Hypothalamus (tissue), 51 donors: ENCODE results near the gene TLR9.
A peak's percentile ranks its signal among the peaks of the same experiment; 100 is the strongest.

Source experiments
- DNase-seq, 51 donors: peaks; one replicate each; lab custom pipeline; 2025; lab: John Stamatoyannopoulos, UW

The TLR9 gene

GRCh38 chr3:52221141-52221562, 4.3 kb downstream of the TLR9 start:
- no peak for DNase-seq

GRCh38 chr3:52220380-52221026, 4.9 kb downstream of the TLR9 start:
- peak in 48 of 51 donors; percentile 21 to 87 (median 64) for DNase-seq

- no peak for DNase-seq
Measured at GRCh38 chr3:52218937-52219650, 6.4 kb downstream of the TLR9 start.

GRCh38 chr3:52218454-52218853, 7.0 kb downstream of the TLR9 start:
- no peak for DNase-seq

DNA sequence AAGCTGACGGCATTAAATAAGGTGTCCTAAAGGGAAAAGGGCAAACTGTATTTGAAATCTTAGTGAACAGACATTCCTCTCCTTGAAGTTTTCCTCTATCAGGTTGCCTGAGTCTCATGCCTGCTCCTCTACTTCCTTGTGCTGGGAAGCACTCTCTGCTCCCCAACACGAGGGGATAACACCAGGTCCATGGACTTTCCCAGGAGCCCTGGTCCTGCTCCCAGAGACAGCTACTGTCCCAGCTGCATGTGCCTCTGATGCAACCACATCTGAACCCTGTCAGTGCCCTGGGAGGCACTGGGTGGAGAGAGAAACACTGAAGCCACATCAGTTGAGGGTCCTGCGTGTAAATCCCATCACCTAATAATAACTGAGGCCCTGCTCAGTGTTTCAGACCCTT, 7.4 kb downstream of the TLR9 start:
- DNase-seq: no peak

DNA sequence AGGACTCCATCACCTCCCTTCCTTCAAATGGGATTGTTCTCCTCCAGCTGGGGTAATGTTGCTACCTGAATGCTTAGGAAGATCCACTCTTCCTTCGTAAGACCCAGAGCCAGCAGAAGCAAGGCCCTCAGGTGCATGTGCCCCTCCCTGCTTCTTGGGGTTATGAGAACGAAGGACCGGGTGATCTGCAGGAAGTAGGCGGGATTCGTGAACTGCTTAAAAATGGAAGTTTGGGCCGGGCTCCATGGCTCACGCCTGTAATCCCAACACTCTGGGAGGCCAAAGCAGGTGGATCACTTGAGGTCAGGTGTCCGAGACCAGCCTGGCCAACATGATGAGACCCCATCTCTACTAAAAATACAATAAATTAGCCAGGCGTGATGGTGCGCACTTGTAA, 8.0 kb downstream of the TLR9 start:
- DNase-seq: no peak

GRCh38 chr3:52216585-52217408, 8.6 kb downstream of the TLR9 start:
- no peak for DNase-seq

GRCh38 chr3:52215351-52215750, 10.1 kb downstream of the TLR9 start:
- no peak for DNase-seq

- no peak for DNase-seq
Measured at GRCh38 chr3:52213901-52214300, 11.5 kb downstream of the TLR9 start.

GRCh38 chr3:52213005-52213404, 12.4 kb downstream of the TLR9 start:
- no peak for DNase-seq

DNA sequence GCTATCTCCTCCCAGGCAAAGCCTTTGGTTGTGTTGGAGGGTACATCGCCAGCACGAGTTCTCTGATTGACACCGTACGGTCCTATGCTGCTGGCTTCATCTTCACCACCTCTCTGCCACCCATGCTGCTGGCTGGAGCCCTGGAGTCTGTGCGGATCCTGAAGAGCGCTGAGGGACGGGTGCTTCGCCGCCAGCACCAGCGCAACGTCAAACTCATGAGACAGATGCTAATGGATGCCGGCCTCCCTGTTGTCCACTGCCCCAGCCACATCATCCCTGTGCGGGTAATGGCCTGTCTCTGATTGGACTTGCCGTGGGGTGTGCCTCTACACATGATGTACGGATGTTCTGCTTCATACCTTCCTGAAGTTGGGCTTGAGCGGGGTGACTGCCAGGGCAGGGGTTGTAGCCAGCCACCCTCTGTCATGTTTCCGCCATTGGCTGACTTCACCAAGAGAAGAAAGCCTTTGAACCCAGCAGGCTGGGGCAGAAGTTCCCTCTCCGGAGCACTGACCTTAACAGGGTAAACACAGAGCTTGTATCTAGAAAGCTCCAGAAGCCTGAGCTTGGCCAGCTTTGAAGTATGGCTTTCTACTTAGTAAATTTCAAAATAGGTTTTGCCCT, 14.1 kb downstream of the TLR9 start:
- no peak for DNase-seq

- no peak for DNase-seq
Measured at GRCh38 chr3:52210550-52211046, 14.8 kb downstream of the TLR9 start.

- no peak for DNase-seq
Measured at GRCh38 chr3:52210037-52210436, 15.4 kb downstream of the TLR9 start.

DNA sequence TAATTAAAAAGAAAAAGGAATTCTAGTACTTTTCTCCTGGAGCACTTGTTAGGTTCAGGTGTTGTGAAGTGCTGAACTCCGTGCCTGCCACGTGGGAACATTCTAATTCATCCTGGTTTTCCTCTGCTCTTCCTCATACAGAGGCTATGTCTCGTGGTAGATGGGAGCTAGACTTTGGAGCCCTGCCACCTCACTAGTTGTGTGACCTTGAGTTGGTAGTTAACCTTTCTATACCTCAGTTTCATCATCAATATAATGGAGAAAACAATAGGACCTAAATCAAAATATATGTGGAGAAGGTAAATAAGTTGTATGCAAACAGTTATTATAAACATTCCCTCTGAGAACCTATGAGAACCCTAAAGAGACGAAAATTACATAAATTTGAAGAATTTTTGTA, 16.9 kb downstream of the TLR9 start:
- DNase-seq: no peak

- no peak for DNase-seq
Measured at GRCh38 chr3:52205727-52206372, 19.6 kb downstream of the TLR9 start.

- DNase-seq: no peak
Measured at GRCh38 chr3:52204337-52205073, 20.9 kb downstream of the TLR9 start.

DNA sequence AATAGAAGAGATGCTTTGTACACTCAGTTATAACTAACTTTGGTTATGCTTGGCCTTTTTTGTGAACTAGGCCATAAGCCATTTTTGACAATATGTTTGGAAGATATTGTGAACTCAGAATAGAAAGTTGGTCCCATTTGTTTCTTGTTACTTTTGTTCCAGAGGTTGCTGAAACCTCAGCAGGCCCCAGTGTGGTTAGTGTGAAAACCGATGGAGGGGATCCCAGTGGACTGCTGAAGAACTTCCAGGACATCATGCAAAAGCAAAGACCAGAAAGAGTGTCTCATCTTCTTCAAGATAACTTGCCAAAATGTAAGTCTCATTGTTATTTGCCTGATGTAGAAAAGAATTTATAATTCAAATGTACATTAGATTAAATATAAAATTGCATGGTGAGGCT, 21.7 kb downstream of the TLR9 start:
- DNase-seq: no peak

DNA sequence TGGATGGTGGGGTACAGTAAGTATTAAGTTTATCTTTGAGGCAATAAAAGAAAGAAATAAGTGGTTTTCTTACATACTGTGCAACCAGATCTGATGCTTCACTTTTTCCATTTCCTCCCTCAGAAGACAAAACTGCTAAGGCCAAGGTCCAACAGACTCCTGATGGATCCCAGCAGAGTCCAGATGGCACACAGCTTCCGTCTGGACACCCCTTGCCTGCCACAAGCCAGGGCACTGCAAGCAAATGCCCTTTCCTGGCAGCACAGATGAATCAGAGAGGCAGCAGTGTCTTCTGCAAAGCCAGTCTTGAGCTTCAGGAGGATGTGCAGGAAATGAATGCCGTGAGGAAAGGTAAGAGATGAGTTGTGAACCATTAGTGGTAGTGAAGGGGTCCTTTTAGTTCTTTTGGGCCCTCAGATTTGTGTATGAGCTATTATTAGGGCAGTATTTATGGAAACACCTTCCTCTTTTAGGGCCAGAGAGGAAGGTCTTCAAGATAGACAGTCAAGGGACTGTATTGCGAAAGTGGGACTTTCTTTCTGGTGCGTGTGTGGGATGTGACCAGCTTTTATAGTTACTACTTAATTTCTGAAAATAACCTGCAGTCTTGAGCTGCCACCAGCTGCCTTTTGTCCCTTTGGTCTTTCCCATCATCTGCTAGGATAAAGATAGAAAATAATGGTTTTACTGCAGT, 22.9 kb downstream of the TLR9 start:
- no peak for DNase-seq
